GM23338 (cell line): ENCODE results near the gene NKD1.

Experiments
- CTCF ChIP-seq, 2 experiments: fragments of 200-600 bp in 1 of 2; sonication (generic) in 1 of 2; conservative IDR thresholded peaks; 2 replicates each; pipeline versions ENCODE4 v1.5.1 to v1.6.1; 2016 to 2017; ENCODE audit warnings: antibody characterized with exemption in 2 of 2, low read depth in 2 of 2, mild to moderate bottlenecking in 2 of 2, moderate library complexity in 1 of 2
- EZH2 ChIP-seq: fragments of 200-600 bp; sonication (generic); IDR thresholded peaks from one replicate; pipeline ENCODE4 v1.8.0; 2017; ENCODE audit warnings: antibody characterized with exemption, mild to moderate bottlenecking, low read depth; ENCODE audit not compliant: unreplicated experiment
- EZH2phosphoT487 ChIP-seq: fragments of 200-600 bp; sonication (generic); IDR thresholded peaks from one replicate; pipeline ENCODE4 v1.8.1; 2018; ENCODE audit warnings: antibody characterized with exemption; ENCODE audit not compliant: unreplicated experiment

- TF ChIP-seq CTCF (conservative IDR thresholded peaks at IDR 0.05; ENCODE audit: low read depth in 2 of 2) (no peak), EZH2phosphoT487 (no peak), EZH2 (no peak)
Measured at GRCh38 chr16:50694206-50694605, 146.0 kb downstream of the NKD1 start.
